HepG2 (cell line): ENCODE data around the gene SLC39A3.

Experiments used
- ATF4 ChIP-seq, 2 experiments: fragments of 450-650 bp in 1 of 2; sonication (generic) in 1 of 2; formaldehyde crosslinking; IDR thresholded peaks; 2 replicates each; pipeline versions ENCODE4 v1.5.0 to v1.8.0; 2020 to 2022; ENCODE audit warnings: mild to moderate bottlenecking in 1 of 2, missing genetic modification reagents in 1 of 2
- DMAP1 ChIP-seq: IDR thresholded peaks from 2 replicates; pipeline ENCODE4 v1.6.1; 2016
- MAFK ChIP-seq, 2 experiments: IDR thresholded peaks in 1 of 2; conservative IDR thresholded peaks in 1 of 2; 2 replicates each; pipeline ENCODE4 v1.6.1; 2011; ENCODE audit warnings: improper control_type of control experiment in 2 of 2, low read length in 2 of 2
- PCBP2 ChIP-seq: fragments of 200-400 bp; formaldehyde crosslinking; optimal IDR thresholded peaks from 2 replicates; pipeline ENCODE3; 2018; ENCODE audit warnings: low read length, low read depth; ENCODE audit not compliant: poor library complexity, severe bottlenecking
- ZBTB10 ChIP-seq: sonication (generic); formaldehyde crosslinking; IDR thresholded peaks from 2 replicates; pipeline ENCODE4 v1.4.0; 2020; ENCODE audit warnings: missing genetic modification reagents, borderline replicate concordance
- ZNF335 ChIP-seq: sonication (generic); formaldehyde crosslinking; IDR thresholded peaks from 2 replicates; pipeline ENCODE4 v1.4.0; 2020; ENCODE audit warnings: missing genetic modification reagents

- no peak for TF ChIP-seq ZBTB10 (CRISPR knock-in tag)
- TF ChIP-seq DMAP1 (CRISPR knock-in tag), result no peak
- no peak for TF ChIP-seq PCBP2
- TF ChIP-seq MAFK (conservative IDR thresholded peaks at IDR 0.05 in 1 of 2, IDR thresholded peaks at IDR 0.05 in 1 of 2; ENCODE audit: low read length in 2 of 2), result no peak
- no peak for TF ChIP-seq ATF4 (CRISPR knock-in tag; IDR thresholded peaks at IDR 0.05)
- TF ChIP-seq ZNF335, result no peak
Measured at GRCh38 chr19:2754659-2755447, 15.0 kb upstream of the SLC39A3 start.
